Uterus (tissue), 4 donors: ENCODE data around the gene CD300H. TPM values are rescaled to one million over a fixed set of nuclear protein-coding genes. Genes with fewer than 3 reads are reported as not detected.

Source experiments
- DNase-seq, 2 donors: peaks; one replicate each; pipeline ENCODE4 v3.0.0-alpha.2; 2019 to 2020
- H3K27ac ChIP-seq, 2 donors: fragments of 200-600 bp; sonication (generic); 1 replicate in 1 of 2; 2 replicates in 1 of 2; pipeline ENCODE4 v1.5.1; 2016 to 2018
- H3K27me3 ChIP-seq, 2 donors: fragments of 200-600 bp; sonication (generic); one replicate each; pipeline ENCODE4 v1.5.1; 2018 to 2019; ENCODE audit warnings: control low read depth in 1 of 2
- H3K36me3 ChIP-seq, 2 donors: fragments of 200-600 bp; sonication (generic); one replicate each; pipeline ENCODE4 v1.5.1; 2019; ENCODE audit warnings: control low read depth in 1 of 2
- H3K4me1 ChIP-seq, 2 donors: fragments of 200-600 bp; sonication (generic); one replicate each; pipeline ENCODE4 v1.5.1; 2018 to 2019; ENCODE audit warnings: control low read depth in 1 of 2
- H3K4me3 ChIP-seq, 2 donors: fragments of 200-600 bp; sonication (generic); 1 replicate in 1 of 2; 2 replicates in 1 of 2; pipeline ENCODE4 v1.5.1; 2018 to 2019; ENCODE audit warnings: mild to moderate bottlenecking in 1 of 2
- H3K9me3 ChIP-seq, 2 donors: fragments of 200-600 bp; sonication (generic); one replicate each; pipeline ENCODE4 v1.5.1; 2019; ENCODE audit warnings: control low read depth in 1 of 2
- POLR2A ChIP-seq, 2 donors: fragments of 450-650 bp; IDR thresholded peaks; one replicate each; pipeline ENCODE4 v1.6.1; 2016; ENCODE audit warnings: antibody characterized with exemption in 2 of 2, mild to moderate bottlenecking in 1 of 2, moderate library complexity in 1 of 2
- intact Hi-C: fragments of 100-400 bp; cut with DNase I; formaldehyde crosslinking; loops from one replicate; pipeline ENCODE4 v1.15.1; 2023; ENCODE audit warnings: low total_unique reads
- total RNA-seq, 4 donors: library from RNA; depleted of rRNA in 3 of 4; stranded (reverse); fragments of >200 nt in 3 of 4; gene quantifications; one replicate each; pipeline versions ENCODE4 v1.1.0 to v1.2.4, GENCODE V29; 2014 to 2023
- TF ChIP-seq, protein P1 (sequence below), 4 experiments: fragments of 200-600 bp in 2 of 4; fragments of 450-650 bp in 2 of 4; sonication (generic) in 2 of 4; IDR thresholded peaks; one replicate each; pipeline ENCODE4 v1.5.1; 2016 to 2019; ENCODE audit warnings: antibody characterized with exemption in 4 of 4, mild to moderate bottlenecking in 2 of 4, moderate library complexity in 1 of 4
- donor health status: DM: yes; HTN: yes; CAD: no.

Gene CD300H
- total RNA-seq, 4 donors from 2014 or later: not detected

GRCh38 chr17:74554909-74555308 is 12.4 kb downstream of the CD300H start:
- H3K27me3 ChIP-seq: no peaks in the 10 kb centered on the region
- H3K4me3 ChIP-seq: no peak overlapping the region
- H3K27ac ChIP-seq: no peak overlapping the region
- intact Hi-C loops: no loop called here
- DNase-seq: no peak
- no peaks in the 10 kb centered on the region for H3K4me1 ChIP-seq
- H3K9me3 ChIP-seq: no peaks in the 10 kb centered on the region
- TF ChIP-seq, protein P1, sequence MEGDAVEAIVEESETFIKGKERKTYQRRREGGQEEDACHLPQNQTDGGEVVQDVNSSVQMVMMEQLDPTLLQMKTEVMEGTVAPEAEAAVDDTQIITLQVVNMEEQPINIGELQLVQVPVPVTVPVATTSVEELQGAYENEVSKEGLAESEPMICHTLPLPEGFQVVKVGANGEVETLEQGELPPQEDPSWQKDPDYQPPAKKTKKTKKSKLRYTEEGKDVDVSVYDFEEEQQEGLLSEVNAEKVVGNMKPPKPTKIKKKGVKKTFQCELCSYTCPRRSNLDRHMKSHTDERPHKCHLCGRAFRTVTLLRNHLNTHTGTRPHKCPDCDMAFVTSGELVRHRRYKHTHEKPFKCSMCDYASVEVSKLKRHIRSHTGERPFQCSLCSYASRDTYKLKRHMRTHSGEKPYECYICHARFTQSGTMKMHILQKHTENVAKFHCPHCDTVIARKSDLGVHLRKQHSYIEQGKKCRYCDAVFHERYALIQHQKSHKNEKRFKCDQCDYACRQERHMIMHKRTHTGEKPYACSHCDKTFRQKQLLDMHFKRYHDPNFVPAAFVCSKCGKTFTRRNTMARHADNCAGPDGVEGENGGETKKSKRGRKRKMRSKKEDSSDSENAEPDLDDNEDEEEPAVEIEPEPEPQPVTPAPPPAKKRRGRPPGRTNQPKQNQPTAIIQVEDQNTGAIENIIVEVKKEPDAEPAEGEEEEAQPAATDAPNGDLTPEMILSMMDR (IDR thresholded peaks at IDR 0.05): no peak
- TF ChIP-seq POLR2A (IDR thresholded peaks at IDR 0.05): no peak
- H3K36me3 ChIP-seq: no peaks in the 10 kb centered on the region

DNA sequence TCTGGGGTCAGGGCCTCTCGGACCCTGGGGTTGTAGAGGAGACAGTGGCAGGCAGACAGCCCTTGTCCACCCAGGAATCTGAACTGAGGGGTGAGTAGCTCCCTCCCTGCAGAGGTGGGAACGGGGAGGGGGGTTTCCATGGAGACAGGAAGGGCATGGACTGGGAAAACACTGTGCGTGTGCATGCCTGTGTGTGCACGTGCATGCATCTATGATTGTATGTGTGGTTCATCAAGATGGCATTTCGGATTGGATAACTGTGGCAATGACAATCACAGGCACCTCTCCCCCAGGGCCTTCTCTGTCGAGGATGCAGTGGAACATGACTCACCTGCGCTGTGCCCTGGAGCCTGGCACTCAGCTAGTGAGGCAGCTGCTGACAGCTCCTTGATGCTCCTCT is 15.3 kb downstream of the CD300H start:
- intact Hi-C loops: no loop called here
- no peaks in the 10 kb centered on the region for H3K27me3 ChIP-seq
- no peak overlapping the region for H3K27ac ChIP-seq
- no peaks in the 10 kb centered on the region for H3K4me1 ChIP-seq
- no peaks in the 10 kb centered on the region for H3K36me3 ChIP-seq
- H3K9me3 ChIP-seq: no peaks in the 10 kb centered on the region
- DNase-seq: no peak
- TF ChIP-seq, protein P1 (IDR thresholded peaks at IDR 0.05): no peak
- no peak for TF ChIP-seq POLR2A (IDR thresholded peaks at IDR 0.05)
- H3K4me3 ChIP-seq: no peak overlapping the region

DNA sequence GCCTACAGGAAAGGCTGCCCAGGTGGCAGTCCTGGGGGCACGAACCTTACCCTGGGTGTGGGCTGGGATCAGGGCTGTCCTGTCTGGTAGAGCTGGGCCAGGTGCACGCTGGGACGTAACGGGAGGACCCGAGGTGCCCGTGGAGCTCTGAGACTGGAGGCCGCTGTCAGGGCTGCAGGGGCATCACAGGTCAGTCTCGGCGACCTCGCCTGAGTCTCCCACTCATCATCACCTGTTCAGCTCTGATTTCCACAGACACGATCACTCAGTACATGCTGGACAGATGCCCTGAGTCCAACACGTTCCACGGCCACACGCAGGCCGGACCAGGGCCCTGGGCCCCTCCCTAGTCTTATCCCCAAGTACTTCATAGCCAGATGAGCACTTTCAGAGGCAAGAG is 16.7 kb downstream of the CD300H start:
- Histone ChIP-seq H3K4me1 (no peaks in the 10 kb centered on the region), H3K9me3 (no peaks in the 10 kb centered on the region), H3K36me3 (no peaks in the 10 kb centered on the region), H3K4me3 (no peak overlapping the region), H3K27ac (no peak overlapping the region), H3K27me3 (no peaks in the 10 kb centered on the region)
- TF ChIP-seq POLR2A (IDR thresholded peaks at IDR 0.05): no peak
- TF ChIP-seq, protein P1 (IDR thresholded peaks at IDR 0.05): no peak
- intact Hi-C loops: no loop called here
- DNase-seq: no peak

GRCh38 chr17:74549343-74549742 is 18.0 kb downstream of the CD300H start:
- intact Hi-C loops: no loop called here

GRCh38 chr17:74547736-74548135 is 19.6 kb downstream of the CD300H start:
- Histone ChIP-seq H3K9me3 (no peaks in the 10 kb centered on the region), H3K4me3 (no peak overlapping the region), H3K36me3 (no peaks in the 10 kb centered on the region), H3K27me3 (no peaks in the 10 kb centered on the region), H3K4me1 (no peaks in the 10 kb centered on the region), H3K27ac (no peak overlapping the region)
- no peak for TF ChIP-seq POLR2A (IDR thresholded peaks at IDR 0.05)
- TF ChIP-seq, protein P1 (IDR thresholded peaks at IDR 0.05): no peak
- intact Hi-C loops: no loop called here
- DNase-seq: no peak

More at GRCh38 chr17:74549343-74549742, 18.0 kb downstream of the CD300H start:
- Histone ChIP-seq H3K27ac (no peak overlapping the region), H3K4me1 (no peaks in the 10 kb centered on the region), H3K4me3 (no peak overlapping the region), H3K27me3 (no peaks in the 10 kb centered on the region), H3K9me3 (no peaks in the 10 kb centered on the region), H3K36me3 (no peaks in the 10 kb centered on the region)
- no peak for DNase-seq
- no peak for TF ChIP-seq POLR2A (IDR thresholded peaks at IDR 0.05)
- TF ChIP-seq, protein P1 (IDR thresholded peaks at IDR 0.05): no peak
